HL-60/S4 (cell line): Measurements from ENCODE around the gene KSR2.

Source experiments
- in situ Hi-C: fragments of 300-500 bp; cut with MboI; formaldehyde crosslinking; loops from 2 replicates; pipeline ENCODE4 v1.14.3; 2022; ENCODE audit warnings: low sequenced_read_pairs

The KSR2 gene

GRCh38 chr12:117481470-117481869, 487.3 kb downstream of the KSR2 start:
- in situ Hi-C loops = no loop called here

- in situ Hi-C loops = no loop called here
Observed at GRCh38 chr12:117476341-117476740, 492.4 kb downstream of the KSR2 start.

- in situ Hi-C loops = no loop called here
Observed at GRCh38 chr12:117473856-117474255, 494.9 kb downstream of the KSR2 start.

GRCh38 chr12:117472983-117473382, 495.8 kb downstream of the KSR2 start:
- in situ Hi-C loops = no loop called here

DNA sequence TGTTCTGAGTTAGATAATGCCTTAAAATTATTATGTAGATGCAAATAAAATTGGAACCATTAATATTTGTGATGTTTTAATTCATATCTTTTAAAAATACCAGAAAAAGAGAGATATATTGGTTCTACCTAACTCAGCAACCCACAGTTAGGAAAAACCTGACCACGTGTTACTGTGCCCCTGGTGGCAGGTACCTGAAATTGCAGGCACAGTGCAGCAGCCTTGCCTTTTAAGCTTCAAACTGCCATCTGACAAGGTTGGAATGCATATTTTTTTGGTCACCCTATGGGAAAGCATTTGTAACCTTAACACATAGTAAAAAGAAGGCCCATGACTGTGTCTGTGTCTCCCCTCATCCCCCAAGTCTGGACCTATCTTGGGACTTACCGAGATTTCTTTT, 498.0 kb downstream of the KSR2 start:
- in situ Hi-C loops = no loop called here

- in situ Hi-C loops = no loop called here
Observed at GRCh38 chr12:117469883-117470483, 498.8 kb downstream of the KSR2 start.

DNA sequence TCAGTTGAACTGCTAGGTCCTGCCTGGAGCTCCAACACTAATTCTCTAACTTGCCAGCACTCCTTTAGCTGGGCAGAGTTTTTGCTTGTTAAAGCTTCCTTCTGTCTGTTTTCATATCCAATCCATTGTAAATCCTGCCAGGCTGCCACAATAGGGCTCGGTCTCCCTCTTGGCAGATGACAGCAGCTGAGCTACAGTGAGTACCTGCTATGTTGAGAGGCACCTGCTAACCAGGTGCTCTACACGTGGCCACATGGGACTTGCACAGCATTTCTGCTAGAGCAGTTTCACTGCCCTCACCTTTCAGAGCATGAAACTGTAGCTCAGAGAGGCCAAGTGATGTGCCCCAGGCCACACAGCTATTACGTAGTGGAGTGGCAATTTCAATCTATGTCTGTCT, 500.8 kb downstream of the KSR2 start:
- in situ Hi-C loops = no loop called here

DNA sequence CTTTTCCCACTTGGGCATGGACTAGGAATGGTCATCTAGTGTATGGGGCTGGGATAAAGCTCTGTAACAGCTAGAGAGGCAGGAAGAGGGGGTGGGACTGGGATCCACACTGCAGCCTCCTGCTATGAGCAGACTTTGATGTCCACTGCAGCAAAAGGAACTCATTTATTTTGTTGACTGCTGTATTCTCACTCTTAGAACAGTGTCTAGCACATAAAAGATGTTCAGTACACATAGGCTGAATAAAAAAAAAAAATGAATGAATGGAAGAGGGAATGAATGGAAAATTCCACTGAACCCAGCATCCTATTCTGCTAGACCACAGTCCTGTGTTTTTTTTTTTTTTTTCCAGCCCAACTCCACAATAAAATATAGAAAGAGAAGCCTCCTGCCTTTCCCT, 501.2 kb downstream of the KSR2 start:
- in situ Hi-C loops = no loop called here

- in situ Hi-C loops = no loop called here
Observed at GRCh38 chr12:117466677-117467362, 502.0 kb downstream of the KSR2 start.

DNA sequence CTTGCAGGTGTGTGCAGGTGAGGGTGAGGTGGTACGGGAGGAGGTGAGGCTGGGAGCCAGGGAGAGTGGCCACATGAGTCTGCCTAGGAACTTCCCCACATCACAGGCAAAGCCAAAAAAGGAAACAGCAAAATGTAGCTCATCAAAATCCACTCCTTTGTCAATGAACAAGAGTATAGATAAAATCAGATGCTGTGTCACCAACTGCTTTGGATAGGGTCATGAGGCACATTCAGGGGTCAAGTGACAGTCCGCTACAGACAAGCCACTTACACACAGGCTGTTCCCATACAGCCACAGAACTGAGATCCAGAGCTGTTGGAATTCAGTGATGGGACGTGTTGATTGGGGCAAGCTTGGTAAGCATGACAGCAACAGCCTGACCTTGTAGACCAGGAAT, 507.1 kb downstream of the KSR2 start:
- in situ Hi-C loops = no loop called here

GRCh38 chr12:117459229-117459628, 509.6 kb downstream of the KSR2 start:
- in situ Hi-C loops = no loop called here

DNA sequence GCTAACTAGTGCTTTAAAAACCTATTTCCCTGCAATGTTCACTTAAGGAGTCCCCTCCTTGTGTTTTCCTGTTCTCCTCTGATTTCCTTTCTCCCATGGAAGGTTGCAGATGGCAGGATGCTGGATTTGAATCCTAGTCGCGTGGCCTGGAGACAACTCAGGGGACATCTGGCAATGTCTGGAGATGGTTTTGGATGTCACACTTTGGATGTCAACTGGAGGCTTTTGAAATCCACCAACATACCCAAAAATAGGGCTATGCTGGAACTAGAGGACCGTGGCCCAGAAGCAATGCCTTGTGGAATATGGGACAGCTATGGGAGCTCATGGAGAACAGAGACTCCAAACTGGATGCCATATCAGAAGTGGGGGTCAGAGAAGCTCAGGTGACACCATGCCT, 511.6 kb downstream of the KSR2 start:
- in situ Hi-C loops = no loop called here

DNA sequence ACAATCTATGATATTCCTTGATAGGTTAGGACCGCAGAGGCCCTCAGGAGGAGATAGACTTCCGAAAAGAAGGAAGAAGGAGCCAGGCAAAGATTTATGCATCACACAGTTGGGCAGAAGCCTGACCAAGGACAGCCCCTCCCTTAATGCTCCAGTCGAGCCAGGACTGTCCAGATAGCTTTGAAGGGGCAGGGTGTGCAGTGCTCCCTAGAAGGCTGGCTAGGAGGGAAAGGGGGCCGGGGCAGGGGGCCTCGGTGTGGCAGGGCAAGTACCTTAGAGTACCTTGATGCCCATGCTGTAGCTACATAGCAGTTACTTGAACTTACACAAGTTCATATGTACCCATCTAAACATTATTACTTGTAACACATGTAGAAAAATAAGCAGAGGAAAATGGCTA, 512.7 kb downstream of the KSR2 start:
- in situ Hi-C loops = no loop called here

DNA sequence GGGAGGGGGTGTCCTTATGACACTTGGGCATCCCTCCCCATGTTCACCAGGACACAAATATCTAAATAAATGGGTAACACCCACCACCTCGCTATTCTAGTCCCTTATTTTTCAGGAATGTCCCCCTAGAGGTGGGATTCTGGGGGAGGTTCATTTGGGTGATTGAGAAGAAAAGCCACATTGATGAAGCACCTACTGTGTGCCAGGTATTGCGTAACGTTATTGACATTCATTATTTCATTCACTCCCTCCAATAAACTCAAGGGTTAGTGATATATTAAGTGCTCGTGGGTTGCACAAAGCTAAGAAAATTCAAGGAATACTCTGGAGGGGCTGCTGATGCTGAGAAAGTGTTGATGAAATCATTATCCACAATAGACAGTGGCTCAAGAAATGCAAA, 514.8 kb downstream of the KSR2 start:
- in situ Hi-C loops = no loop called here

DNA sequence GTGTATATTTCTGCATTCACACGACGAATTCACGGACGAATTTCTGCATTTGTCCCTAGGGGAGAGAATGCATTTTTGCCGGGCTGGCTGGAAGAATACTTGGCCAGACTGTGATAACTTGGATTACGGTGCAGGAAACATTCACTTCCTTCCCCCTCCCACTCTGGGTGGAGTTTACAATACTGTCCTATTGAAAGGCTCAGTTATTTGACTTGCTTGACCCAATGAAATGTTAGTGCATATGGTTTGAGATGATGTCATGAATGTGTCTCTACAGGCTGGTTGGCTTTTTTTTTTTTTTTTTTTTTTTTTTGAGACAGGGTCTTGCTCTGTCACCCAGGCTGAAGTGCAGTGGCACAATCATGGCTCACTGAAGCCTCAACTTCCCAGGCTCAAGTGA, 516.7 kb downstream of the KSR2 start:
- in situ Hi-C loops = no loop called here

GRCh38 chr12:117450209-117450608, 518.6 kb downstream of the KSR2 start:
- in situ Hi-C loops = no loop called here

- in situ Hi-C loops = no loop called here
Observed at GRCh38 chr12:117447665-117448366, 521.0 kb downstream of the KSR2 start.

GRCh38 chr12:117444781-117445180, 524.0 kb downstream of the KSR2 start:
- in situ Hi-C loops = no loop called here

GRCh38 chr12:117441751-117442150, 527.0 kb downstream of the KSR2 start:
- in situ Hi-C loops = no loop called here

DNA sequence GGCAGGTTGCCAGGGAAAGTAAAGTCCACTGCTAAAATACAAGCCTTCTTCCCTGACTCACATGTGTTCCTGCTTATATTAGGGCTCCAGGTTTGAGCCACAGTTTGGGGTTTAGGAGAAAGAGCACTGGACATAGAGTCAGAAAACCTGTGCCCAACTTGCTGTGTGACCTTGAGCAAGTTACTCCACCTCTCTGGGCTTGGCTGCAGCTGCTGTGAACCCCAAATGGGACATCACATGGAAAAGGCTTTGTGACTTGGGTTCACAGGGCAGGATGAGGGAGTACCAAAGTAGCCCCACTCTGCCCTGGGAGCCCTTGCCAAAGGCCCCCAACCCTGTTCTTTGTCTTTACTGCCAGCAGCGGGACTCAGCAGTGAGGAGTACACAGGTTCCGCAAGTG, 528.4 kb downstream of the KSR2 start:
- in situ Hi-C loops = no loop called here

DNA sequence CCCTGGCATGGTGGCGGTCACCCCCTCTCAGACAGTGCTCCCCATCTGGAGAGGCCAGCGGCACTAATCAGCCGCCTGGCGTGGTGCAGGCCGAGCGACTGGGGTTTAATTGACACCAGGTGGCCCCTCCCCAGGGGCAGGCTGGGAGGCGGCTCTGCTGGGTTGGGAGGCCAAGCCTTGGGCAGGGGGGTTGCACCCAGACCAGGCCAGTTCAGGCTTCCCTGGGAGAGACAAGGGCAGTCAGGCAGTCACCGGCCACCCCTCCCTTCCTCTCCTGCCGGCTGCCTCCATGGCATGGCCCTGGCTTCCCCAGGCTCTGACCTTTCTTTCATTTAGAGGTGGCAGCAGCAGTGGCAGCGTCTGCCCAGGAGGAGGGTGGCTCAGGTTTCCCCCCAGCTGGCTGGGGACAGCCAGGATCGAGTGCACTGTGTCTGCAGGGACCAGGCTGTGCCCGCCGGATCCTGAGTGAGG, 529.2 kb downstream of the KSR2 start:
- in situ Hi-C loops = no loop called here

GRCh38 chr12:117438809-117439208, 530.0 kb downstream of the KSR2 start:
- in situ Hi-C loops = no loop called here
